Gastroesophageal sphincter (tissue), 3 donors: Measurements from ENCODE around the gene PCDHGB5.

ENCODE experiments used
- POLR2A ChIP-seq, 2 donors: fragments of 450-650 bp; IDR thresholded peaks; one replicate each; pipeline ENCODE4 v1.6.1; 2017; ENCODE audit warnings: antibody characterized with exemption in 2 of 2, mild to moderate bottlenecking in 2 of 2, moderate library complexity in 1 of 2
- POLR2AphosphoS5 ChIP-seq: sonication (generic); formaldehyde crosslinking; IDR thresholded peaks from one replicate; pipeline ENCODE4 v1.6.1; 2017; ENCODE audit warnings: antibody characterized with exemption
- TF ChIP-seq, protein P1 (sequence below), 4 experiments: fragments of 200-600 bp in 2 of 4; fragments of 450-650 bp in 2 of 4; sonication (generic) in 1 of 4; IDR thresholded peaks; one replicate each; pipeline ENCODE4 v1.5.1; 2017 to 2019; ENCODE audit warnings: antibody characterized with exemption in 4 of 4, mild to moderate bottlenecking in 2 of 4, moderate library complexity in 2 of 4

DNA sequence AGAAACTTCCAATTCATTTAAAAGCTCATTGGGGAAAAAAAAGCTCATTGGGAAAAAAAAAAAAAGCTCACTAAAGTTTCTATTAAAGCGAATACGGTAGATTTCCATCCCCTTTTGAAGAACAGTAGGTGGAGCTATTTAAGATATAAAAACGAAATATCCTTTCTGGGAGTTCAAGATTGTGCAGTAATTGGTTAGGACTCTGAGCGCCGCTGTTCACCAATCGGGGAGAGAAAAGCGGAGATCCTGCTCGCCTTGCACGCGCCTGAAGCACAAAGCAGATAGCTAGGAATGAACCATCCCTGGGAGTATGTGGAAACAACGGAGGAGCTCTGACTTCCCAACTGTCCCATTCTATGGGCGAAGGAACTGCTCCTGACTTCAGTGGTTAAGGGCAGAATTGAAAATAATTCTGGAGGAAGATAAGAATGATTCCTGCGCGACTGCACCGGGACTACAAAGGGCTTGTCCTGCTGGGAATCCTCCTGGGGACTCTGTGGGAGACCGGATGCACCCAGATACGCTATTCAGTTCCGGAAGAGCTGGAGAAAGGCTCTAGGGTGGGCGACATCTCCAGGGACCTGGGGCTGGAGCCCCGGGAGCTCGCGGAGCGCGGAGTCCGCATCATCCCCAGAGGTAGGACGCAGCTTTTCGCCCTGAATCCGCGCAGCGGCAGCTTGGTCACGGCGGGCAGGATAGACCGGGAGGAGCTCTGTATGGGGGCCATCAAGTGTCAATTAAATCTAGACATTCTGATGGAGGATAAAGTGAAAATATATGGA is 32.8 kb downstream of the PCDHGB5 start, which contains the start of gene PCDHGA12:
- TF ChIP-seq POLR2AphosphoS5 = no peak
- TF ChIP-seq, protein P1, sequence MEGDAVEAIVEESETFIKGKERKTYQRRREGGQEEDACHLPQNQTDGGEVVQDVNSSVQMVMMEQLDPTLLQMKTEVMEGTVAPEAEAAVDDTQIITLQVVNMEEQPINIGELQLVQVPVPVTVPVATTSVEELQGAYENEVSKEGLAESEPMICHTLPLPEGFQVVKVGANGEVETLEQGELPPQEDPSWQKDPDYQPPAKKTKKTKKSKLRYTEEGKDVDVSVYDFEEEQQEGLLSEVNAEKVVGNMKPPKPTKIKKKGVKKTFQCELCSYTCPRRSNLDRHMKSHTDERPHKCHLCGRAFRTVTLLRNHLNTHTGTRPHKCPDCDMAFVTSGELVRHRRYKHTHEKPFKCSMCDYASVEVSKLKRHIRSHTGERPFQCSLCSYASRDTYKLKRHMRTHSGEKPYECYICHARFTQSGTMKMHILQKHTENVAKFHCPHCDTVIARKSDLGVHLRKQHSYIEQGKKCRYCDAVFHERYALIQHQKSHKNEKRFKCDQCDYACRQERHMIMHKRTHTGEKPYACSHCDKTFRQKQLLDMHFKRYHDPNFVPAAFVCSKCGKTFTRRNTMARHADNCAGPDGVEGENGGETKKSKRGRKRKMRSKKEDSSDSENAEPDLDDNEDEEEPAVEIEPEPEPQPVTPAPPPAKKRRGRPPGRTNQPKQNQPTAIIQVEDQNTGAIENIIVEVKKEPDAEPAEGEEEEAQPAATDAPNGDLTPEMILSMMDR (IDR thresholded peaks at IDR 0.05) = peak in 3 of 4 experiments; percentile 17 to 44 (median 41)
- no peak for TF ChIP-seq POLR2A (IDR thresholded peaks at IDR 0.05)
